ENCODE data around the gene ZDHHC12.
"Not testable (repeated sequence)": the region's sequence is repeated elsewhere in the genome, so short reads cannot be mapped to it uniquely, and the experiment has no call there.

ZDHHC12 gene

GRCh38 chr9:128704356-128704670 is 19.6 kb downstream of the ZDHHC12 start:
- H3K4me3 ChIP-seq (ENCODE audit: control insufficient read depth, low read depth, low read length) = no peak overlapping the region

GRCh38 chr9:128703616-128704355 is 20.1 kb downstream of the ZDHHC12 start:
- TF ChIP-seq, protein P1, sequence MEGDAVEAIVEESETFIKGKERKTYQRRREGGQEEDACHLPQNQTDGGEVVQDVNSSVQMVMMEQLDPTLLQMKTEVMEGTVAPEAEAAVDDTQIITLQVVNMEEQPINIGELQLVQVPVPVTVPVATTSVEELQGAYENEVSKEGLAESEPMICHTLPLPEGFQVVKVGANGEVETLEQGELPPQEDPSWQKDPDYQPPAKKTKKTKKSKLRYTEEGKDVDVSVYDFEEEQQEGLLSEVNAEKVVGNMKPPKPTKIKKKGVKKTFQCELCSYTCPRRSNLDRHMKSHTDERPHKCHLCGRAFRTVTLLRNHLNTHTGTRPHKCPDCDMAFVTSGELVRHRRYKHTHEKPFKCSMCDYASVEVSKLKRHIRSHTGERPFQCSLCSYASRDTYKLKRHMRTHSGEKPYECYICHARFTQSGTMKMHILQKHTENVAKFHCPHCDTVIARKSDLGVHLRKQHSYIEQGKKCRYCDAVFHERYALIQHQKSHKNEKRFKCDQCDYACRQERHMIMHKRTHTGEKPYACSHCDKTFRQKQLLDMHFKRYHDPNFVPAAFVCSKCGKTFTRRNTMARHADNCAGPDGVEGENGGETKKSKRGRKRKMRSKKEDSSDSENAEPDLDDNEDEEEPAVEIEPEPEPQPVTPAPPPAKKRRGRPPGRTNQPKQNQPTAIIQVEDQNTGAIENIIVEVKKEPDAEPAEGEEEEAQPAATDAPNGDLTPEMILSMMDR (conservative IDR thresholded peaks at IDR 0.05; ENCODE audit: control insufficient read depth, insufficient read depth, low read depth, low read length) = no peak
- DNase-seq (ENCODE audit: low read depth) = no peak
- H3K4me3 ChIP-seq (ENCODE audit: control insufficient read depth, low read depth, low read length) = peak overlapping the region; percentile 56

More at GRCh38 chr9:128704356-128704670, 19.6 kb downstream of the ZDHHC12 start:
- TF ChIP-seq, protein P1 (conservative IDR thresholded peaks at IDR 0.05; ENCODE audit: control insufficient read depth, insufficient read depth, low read depth, low read length) = no peak
- no peak for DNase-seq (ENCODE audit: low read depth)

GRCh38 chr9:128702949-128703615 is 20.8 kb downstream of the ZDHHC12 start:
- peak overlapping the region; percentile 56 for H3K4me3 ChIP-seq (ENCODE audit: control insufficient read depth, low read depth, low read length)
- TF ChIP-seq, protein P1 (conservative IDR thresholded peaks at IDR 0.05; ENCODE audit: control insufficient read depth, insufficient read depth, low read depth, low read length) = no peak
- no peak for DNase-seq (ENCODE audit: low read depth)

DNA sequence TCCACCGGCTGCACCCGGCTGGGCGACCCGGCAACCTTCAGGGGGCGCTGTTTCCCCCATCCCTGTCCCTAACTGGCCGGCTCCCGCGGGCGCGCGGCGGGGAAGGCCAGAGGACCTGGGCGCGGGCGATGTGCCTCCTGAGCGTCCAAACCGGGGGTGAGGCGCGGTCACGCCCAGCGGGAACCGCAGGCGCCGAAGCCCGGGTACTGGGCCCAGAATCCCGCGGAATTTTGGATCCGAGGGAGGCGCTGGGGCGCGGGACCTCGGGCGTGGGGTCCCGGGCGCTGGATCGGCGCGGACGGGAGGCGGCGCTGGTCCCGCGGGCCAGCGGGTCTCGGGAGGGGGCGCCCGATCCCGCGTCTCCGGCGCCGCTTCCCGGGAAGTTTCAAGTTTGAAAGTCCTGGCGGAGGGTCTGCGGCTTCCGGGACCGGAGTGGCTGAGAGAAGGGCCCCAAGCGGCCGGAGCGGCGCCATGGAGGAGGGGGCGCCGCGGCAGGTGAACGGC is 21.4 kb downstream of the ZDHHC12 start, which contains the start of gene PKN3:
Gene PKN3, plus strand, starts transcription at position 59 of the 504 bp plus-strand sequence. Its CDS starts 413 bp downstream, at position 472.
- TF ChIP-seq, protein P1 (conservative IDR thresholded peaks at IDR 0.05; ENCODE audit: control insufficient read depth, insufficient read depth, low read depth, low read length) = peak; percentile 62
- peak within 1 kb of the TSS; percentile 56 for H3K4me3 ChIP-seq (ENCODE audit: control insufficient read depth, low read depth, low read length)
- DNase-seq (ENCODE audit: low read depth) = peak; percentile 69

GRCh38 chr9:128701227-128701854 is 22.6 kb downstream of the ZDHHC12 start:
- TF ChIP-seq, protein P1 (conservative IDR thresholded peaks at IDR 0.05; ENCODE audit: control insufficient read depth, insufficient read depth, low read depth, low read length) = no peak
- no peak overlapping the region for H3K4me3 ChIP-seq (ENCODE audit: control insufficient read depth, low read depth, low read length)
- no peak for DNase-seq (ENCODE audit: low read depth)

DNA sequence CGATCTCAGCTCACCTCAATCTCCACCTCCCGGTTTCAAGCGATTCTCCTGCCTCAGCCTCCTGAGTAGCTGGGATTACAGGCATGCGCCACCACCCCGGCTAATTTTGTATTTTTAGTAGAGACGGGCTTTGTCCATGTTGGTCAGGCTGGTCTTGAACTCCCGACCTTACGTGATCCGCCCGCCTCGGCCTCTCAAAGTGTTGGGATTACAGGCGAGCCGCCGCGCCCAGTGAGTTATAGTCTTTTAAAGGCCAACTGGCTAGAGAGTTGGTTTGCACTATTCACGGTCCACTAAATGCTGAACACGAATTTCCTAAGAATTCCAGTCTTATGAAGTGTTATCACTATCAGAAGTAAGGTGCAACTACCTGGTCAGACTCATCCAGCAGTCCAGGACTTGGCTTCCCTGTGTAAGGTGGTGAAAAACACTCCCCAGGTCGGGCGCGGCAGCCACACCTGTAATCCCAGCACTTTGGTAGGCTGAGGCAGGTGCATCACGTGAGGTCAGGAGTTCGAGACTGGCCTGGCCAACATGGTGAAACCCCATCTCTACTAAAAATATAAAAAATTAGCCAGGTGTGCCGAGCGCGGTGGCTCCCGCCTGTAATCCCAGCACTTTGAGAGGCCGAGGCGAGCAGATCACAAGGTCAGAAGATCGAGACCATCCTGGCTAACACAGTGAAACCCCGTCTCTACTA is 24.7 kb downstream of the ZDHHC12 start:
- H3K4me3 ChIP-seq (ENCODE audit: control insufficient read depth, low read depth, low read length); DNase-seq (ENCODE audit: low read depth): not testable (repeated sequence)

Measured in fibroblast of mammary gland (primary cell).